Measurements from ENCODE around the gene ZFAND2B. TPM values are rescaled to one million over a fixed set of nuclear protein-coding genes. Genes with fewer than 3 reads are reported as not detected.
A peak's percentile ranks its signal among the peaks of the same experiment; 100 is the strongest.

ZFAND2B gene
- total RNA-seq, 2 experiments from 2014 or later: 65.9 to 67.4 TPM

DNA sequence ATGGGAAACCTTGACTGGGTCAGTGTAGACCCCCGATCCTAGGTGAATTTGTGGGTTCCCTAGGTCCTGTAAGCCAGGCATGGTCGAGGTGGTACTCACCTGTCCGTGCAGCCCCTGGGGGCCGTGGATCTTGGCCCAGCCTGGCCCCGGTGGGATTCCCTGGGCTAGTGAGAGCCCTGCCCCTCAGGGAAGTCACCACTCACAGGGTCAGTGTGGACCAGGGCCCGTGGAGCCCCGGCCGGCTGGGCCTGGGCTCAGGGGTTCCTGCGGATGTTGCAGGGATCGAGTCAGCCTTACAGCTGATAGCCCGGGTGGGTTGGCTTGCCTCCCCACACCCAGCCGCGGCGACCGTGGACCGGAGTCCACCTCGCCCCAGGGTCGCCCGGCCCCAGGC, 22.3 kb downstream of the ZFAND2B start:
- Histone ChIP-seq H3K27ac (ENCODE audit: low read depth in 1 of 2, low read length in 2 of 2) (peak overlapping the region; percentile 46 to 91), H3K4me1 (ENCODE audit: insufficient read depth, low read length) (peaks cover 49% of the 10 kb centered on the region), H3K4me3 (ENCODE audit: low read length) (peak overlapping the region; percentile 76), H3K36me3 (ENCODE audit: insufficient read depth, low read length) (peaks cover 51% of the 10 kb centered on the region), H3K9me3 (ENCODE audit: control insufficient read depth in 1 of 2, insufficient read depth in 1 of 2, low read length in 2 of 2) (no peaks in the 10 kb centered on the region), H3K27me3 (ENCODE audit: control insufficient read depth in 1 of 2, insufficient read depth in 2 of 2, low read length in 2 of 2) (no peaks in the 10 kb centered on the region)
- peaks cover 71% of the 10 kb centered on the region for H3K36me3 Mint-ChIP-seq (ENCODE audit: low read depth)
- H3K27ac Mint-ChIP-seq: peak overlapping the region; percentile 99
- DNase-seq: no peak
- no peaks in the 10 kb centered on the region for H3K27me3 Mint-ChIP-seq
- intact Hi-C loops (cut with DNase I, micrococcal nuclease): loop anchor here (1.0 to 5.0 kb wide), 8 partner anchors 10 to 63 kb away; partner anchors contain the start of genes DNAJB2 (in 1 of the 2), GLB1L (in 1 of the 2) and STK16 (in 1 of the 2)
- peaks cover 64% of the 10 kb centered on the region for H3K4me1 Mint-ChIP-seq (ENCODE audit: low read depth)
- H3K9me3 Mint-ChIP-seq: no peaks in the 10 kb centered on the region
- CTCF ChIA-PET: interaction anchor here (0.8 to 5.1 kb wide), 5 partner anchors 17 to 66 kb away, joined by 3 to 42 read pairs (median 4); partner anchors contain the start of genes DNAJB2 and TUBA4B
- POLR2A ChIA-PET: interaction anchor here (1.0 to 5.3 kb wide), 17 partner anchors 10 to 1012 kb away, joined by 3 to 181 read pairs (median 7); partner anchors contain the start of genes ABCB6, ARPC2, CNPPD1 and DNAJB2
- TF ChIP-seq CTCF (IDR thresholded peaks at IDR 0.05): no peak
- no peak for ATAC-seq (ENCODE audit: poor library complexity)
- H3K4me3 Mint-ChIP-seq: peak overlapping the region; percentile 83

GRCh38 chr2:219229305-219230058, 22.9 kb downstream of the ZFAND2B start, which contains the start of the genes ANKZF1 and ATG9A:
Gene ANKZF1, plus strand, starts transcription at chr2:219229806. Its CDS starts 452 bp downstream, at chr2:219230258.
Gene ATG9A, minus strand, starts transcription at chr2:219229636. Its CDS starts 1,612 bp downstream, at chr2:219228024.
- H3K27me3 Mint-ChIP-seq: no peaks in the 10 kb centered on the region
- H3K27me3 ChIP-seq (ENCODE audit: control insufficient read depth in 1 of 2, insufficient read depth in 2 of 2, low read length in 2 of 2): no peaks in the 10 kb centered on the region
- peak within 1 kb of the TSS; percentile 46 to 91 for H3K27ac ChIP-seq (ENCODE audit: low read depth in 1 of 2, low read length in 2 of 2)
- peak within 1 kb of the TSS; percentile 99 for H3K27ac Mint-ChIP-seq
- H3K4me3 ChIP-seq (ENCODE audit: low read length): peak within 1 kb of the TSS; percentile 76
- intact Hi-C loops (cut with DNase I, micrococcal nuclease): loop anchor here (1.0 to 5.0 kb wide), 11 partner anchors 10 to 66 kb away; partner anchors contain the start of genes DNAJB2 (in 1 of the 2), GLB1L (in 1 of the 2) and STK16 (in 1 of the 2)
- ChIA-PET POLR2A (interaction anchor here (0.6 to 5.3 kb wide), 24 partner anchors 10 to 1013 kb away, joined by 3 to 181 read pairs (median 5); partner anchors contain the start of genes ABCB6, ARPC2, CNPPD1 and DNAJB2), CTCF (interaction anchor here (0.8 to 5.1 kb wide), 11 partner anchors 17 to 70 kb away, joined by 3 to 42 read pairs (median 3); partner anchors contain the start of genes DNAJB2 and TUBA4B)
- peaks cover 51% of the 10 kb centered on the region for H3K36me3 ChIP-seq (ENCODE audit: insufficient read depth, low read length)
- no peak for TF ChIP-seq CTCF (IDR thresholded peaks at IDR 0.05)
- H3K9me3 Mint-ChIP-seq: no peaks in the 10 kb centered on the region
- ATAC-seq (ENCODE audit: poor library complexity) (peak; percentile 94), DNase-seq (peak; percentile 95 to 99 (median 97))
- peaks cover 71% of the 10 kb centered on the region for H3K36me3 Mint-ChIP-seq (ENCODE audit: low read depth)
- peak within 1 kb of the TSS; percentile 96 for H3K4me3 Mint-ChIP-seq
- H3K9me3 ChIP-seq (ENCODE audit: control insufficient read depth in 1 of 2, insufficient read depth in 1 of 2, low read length in 2 of 2): no peaks in the 10 kb centered on the region
- H3K4me1 Mint-ChIP-seq (ENCODE audit: low read depth): peaks cover 65% of the 10 kb centered on the region
- peaks cover 49% of the 10 kb centered on the region for H3K4me1 ChIP-seq (ENCODE audit: insufficient read depth, low read length)

GRCh38 chr2:219230059-219230540, 23.5 kb downstream of the ZFAND2B start:
- no peak for TF ChIP-seq CTCF (IDR thresholded peaks at IDR 0.05)
- Mint-ChIP-seq H3K27me3 (no peaks in the 10 kb centered on the region), H3K36me3 (ENCODE audit: low read depth) (peaks cover 71% of the 10 kb centered on the region), H3K4me3 (peak overlapping the region; percentile 96), H3K27ac (peak overlapping the region; percentile 99), H3K4me1 (ENCODE audit: low read depth) (peaks cover 63% of the 10 kb centered on the region), H3K9me3 (no peaks in the 10 kb centered on the region)
- POLR2A ChIA-PET: interaction anchor here (0.6 to 5.3 kb wide), 23 partner anchors 10 to 832 kb away, joined by 3 to 181 read pairs (median 6); partner anchors contain the start of genes ABCB6, CNPPD1, DNAJB2 and DNPEP
- Histone ChIP-seq H3K4me3 (ENCODE audit: low read length) (peak overlapping the region; percentile 76), H3K27me3 (ENCODE audit: control insufficient read depth in 1 of 2, insufficient read depth in 2 of 2, low read length in 2 of 2) (no peaks in the 10 kb centered on the region), H3K4me1 (ENCODE audit: insufficient read depth, low read length) (peaks cover 49% of the 10 kb centered on the region), H3K36me3 (ENCODE audit: insufficient read depth, low read length) (peaks cover 51% of the 10 kb centered on the region), H3K27ac (ENCODE audit: low read depth in 1 of 2, low read length in 2 of 2) (peak overlapping the region; percentile 46 to 91), H3K9me3 (ENCODE audit: control insufficient read depth in 1 of 2, insufficient read depth in 1 of 2, low read length in 2 of 2) (no peaks in the 10 kb centered on the region)
- peak in 6 of 14 experiments; percentile 24 to 64 (median 60) for DNase-seq
- ATAC-seq (ENCODE audit: poor library complexity): peak; percentile 15
- intact Hi-C loops (cut with DNase I, micrococcal nuclease): loop anchor here (1.0 kb wide), 3 partner anchors 14 to 65 kb away; no protein-coding TSS in a partner anchor
- CTCF ChIA-PET: interaction anchor here (0.8 to 5.1 kb wide), 14 partner anchors 14 to 332 kb away, joined by 3 to 42 read pairs (median 3); partner anchors contain the start of genes DNAJB2 and TUBA4B
